K562 (cell line): Measurements from ENCODE around the gene CCDC102B. TPM values are rescaled to one million over a fixed set of nuclear protein-coding genes. Genes with fewer than 3 reads are reported as not detected.

ENCODE experiments used
- ATAC-seq: fragments of 200-7000 bp; cut with Tn5 transposase; 3 replicates; pipeline ENCODE4 v1.9.1; 2020; ENCODE audit warnings: moderate library complexity
- BruUV-seq: library from RNA; stranded (reverse); fragments of 400-500 nt; replicated peaks from 2 replicates; lab custom pipeline; 2021; lab: Mats Ljungman, UMichigan
- CTCF ChIA-PET: fragments of 300-600 bp; formaldehyde crosslinking; extraction: SDS; loops from one replicate; lab custom pipeline; 2021; ENCODE audit warnings: low intra/inter-chr PET ratio; lab: Yijun Ruan, JAX
- POLR2A ChIA-PET: fragments of 300-600, 350-650 bp; sonication (Branson Sonifier 250); formaldehyde crosslinking; extraction: SDS; loops from one replicate; lab custom pipeline; 2021; ENCODE audit warnings: antibody characterized with exemption, inconsistent platforms; lab: Yijun Ruan, JAX
- DNase-seq, 4 experiments: peaks; one replicate each; pipeline versions ENCODE4 v3.0.0 to v3.0.0-alpha.2; 2011 to 2018; ENCODE audit warnings: low spot score in 3 of 4, mixed read lengths in 3 of 4; ENCODE audit errors: extremely low read depth in 1 of 4
- FAIRE-seq: peaks from 2 replicates; lab custom pipeline; 2011; peaks lifted over from hg19 to GRCh38; lab: Jason Lieb, UNC
- H2AFZ ChIP-seq: 2 replicates; pipeline ENCODE4 v1.6.0; 2011; ENCODE audit warnings: low read depth, low read length, control low read depth, inconsistent platforms
- H3K27ac ChIP-seq: fragments of 200-600 bp; 3 replicates; pipeline ENCODE4 v1.8.0; 2011; ENCODE audit warnings: low read depth, mild to moderate bottlenecking, control low read depth, inconsistent platforms, low read length, moderate library complexity, mixed read lengths; ENCODE audit errors: extremely low read depth
- H3K27me3 ChIP-seq, 2 experiments: fragments of 300-600 bp in 1 of 2; 2 replicates in 1 of 2; 3 replicates in 1 of 2; pipeline versions ENCODE4 v1.6.0 to v1.8.0; 2011; ENCODE audit warnings: inconsistent platforms in 2 of 2, low read length in 2 of 2, mild to moderate bottlenecking in 1 of 2, mixed read lengths in 1 of 2, moderate library complexity in 1 of 2; ENCODE audit not compliant: control insufficient read depth in 2 of 2, insufficient read depth in 2 of 2
- H3K36me3 ChIP-seq: fragments of 300-600 bp; 3 replicates; pipeline ENCODE4 v1.8.0; 2011; ENCODE audit warnings: mild to moderate bottlenecking, low read length, inconsistent platforms; ENCODE audit not compliant: control insufficient read depth, insufficient read depth
- H3K4me1 ChIP-seq, 2 experiments: fragments of 200-600 bp in 1 of 2; replicated peaks in 1 of 2; 2 replicates in 1 of 2; 3 replicates in 1 of 2; pipeline versions ENCODE4 v1.5.1 to v1.8.0; 2011; ENCODE audit warnings: inconsistent platforms in 2 of 2, low read length in 2 of 2, mild to moderate bottlenecking in 1 of 2, mixed read lengths in 1 of 2, moderate library complexity in 1 of 2; ENCODE audit not compliant: control insufficient read depth in 2 of 2, insufficient read depth in 2 of 2
- H3K4me2 ChIP-seq: 2 replicates; pipeline ENCODE4 v1.6.1; 2011; ENCODE audit warnings: low read length, control low read depth, inconsistent platforms, mixed read lengths; ENCODE audit not compliant: insufficient read depth
- H3K4me3 ChIP-seq: fragments of 200-600 bp; sonication (generic), shearing (Covaris generic); 2 replicates; pipeline ENCODE4 v1.5.1; 2016; ENCODE audit warnings: control low read depth, inconsistent platforms
- H3K79me2 ChIP-seq: fragments of 200-600 bp; 3 replicates; pipeline ENCODE4 v1.8.0; 2011; ENCODE audit warnings: low read length, inconsistent platforms; ENCODE audit not compliant: control insufficient read depth, insufficient read depth
- H3K9ac ChIP-seq, 2 experiments: 2 replicates each; pipeline versions ENCODE4 v1.6.0 to v1.6.1; 2011; ENCODE audit warnings: low read depth in 2 of 2, low read length in 2 of 2, control low read depth in 1 of 2, inconsistent platforms in 1 of 2, mild to moderate bottlenecking in 1 of 2, mixed read lengths in 1 of 2; ENCODE audit not compliant: insufficient read depth in 1 of 2
- H3K9me1 ChIP-seq: one replicate; pipeline ENCODE4 v1.6.0; 2011; ENCODE audit warnings: inconsistent platforms, mild to moderate bottlenecking, low read length, moderate library complexity; ENCODE audit not compliant: control insufficient read depth, insufficient read depth
- H3K9me3 ChIP-seq: replicated peaks from 2 replicates; pipeline ENCODE4 v1.5.1; 2011; ENCODE audit warnings: low read depth, low read length, inconsistent platforms; ENCODE audit not compliant: control insufficient read depth, insufficient read depth
- H4K20me1 ChIP-seq: replicated peaks from 2 replicates; pipeline ENCODE4 v1.6.1; 2011; ENCODE audit warnings: low read length, inconsistent platforms, mixed read lengths; ENCODE audit not compliant: control insufficient read depth, insufficient read depth
- BACH1 ChIP-seq: fragments of 200-800 bp; sonication (Bioruptor generic); IDR thresholded peaks from 2 replicates; pipeline ENCODE4 v1.6.1; 2016; ENCODE audit warnings: missing genetic modification characterization, missing compliant biosample characterization
- FOSL1 ChIP-seq: fragments of 200-800 bp; sonication (Bioruptor generic); conservative IDR thresholded peaks from 2 replicates; pipeline ENCODE4 v1.6.1; 2016; ENCODE audit warnings: missing genetic modification characterization, missing compliant biosample characterization
- MBD2 ChIP-seq: sonication (generic); IDR thresholded peaks from 2 replicates; pipeline ENCODE4 v1.6.1; 2016; ENCODE audit warnings: low read depth, borderline replicate concordance
- PURB ChIP-seq: sonication (generic); formaldehyde crosslinking; IDR thresholded peaks from 2 replicates; pipeline ENCODE4 v1.9.0; 2021; ENCODE audit warnings: low read depth, mild to moderate bottlenecking, missing genetic modification reagents
- SMAD1 ChIP-seq: fragments of 150-350 bp; IDR thresholded peaks from 2 replicates; pipeline ENCODE4 v1.6.1; 2014; ENCODE audit warnings: low read length, low read depth; ENCODE audit not compliant: partially characterized antibody
- SPI1 ChIP-seq: IDR thresholded peaks from 2 replicates; pipeline ENCODE4 v1.6.1; 2011; ENCODE audit warnings: low read depth, low read length, control low read depth, borderline replicate concordance
- TEAD4 ChIP-seq, 2 experiments: sonication (generic) in 1 of 2; formaldehyde crosslinking in 1 of 2; IDR thresholded peaks; 2 replicates each; pipeline versions ENCODE4 v1.6.1 to v1.8.0; 2012 to 2022; ENCODE audit warnings: borderline replicate concordance in 1 of 2, inconsistent platforms in 1 of 2, low read length in 1 of 2, mild to moderate bottlenecking in 1 of 2, missing genetic modification reagents in 1 of 2
- USF2 ChIP-seq: sonication (generic); formaldehyde crosslinking; IDR thresholded peaks from 2 replicates; pipeline ENCODE4 v1.5.0; 2020; ENCODE audit warnings: missing genetic modification reagents
- ZKSCAN1 ChIP-seq: fragments of 150-350 bp; IDR thresholded peaks from 2 replicates; pipeline ENCODE4 v1.6.1; 2016; ENCODE audit warnings: low read depth, low read length
- ZNF282 ChIP-seq: sonication (generic); formaldehyde crosslinking; IDR thresholded peaks from 2 replicates; pipeline ENCODE4 v1.8.1; 2023; ENCODE audit warnings: missing genetic modification reagents
- WGBS: fragments of 100-300 bp; shearing (Covaris generic); methylation state at CpG from one replicate; pipeline ENCODE4 v1.1.6; 2016; ENCODE audit warnings: low coverage, mixed read lengths; ENCODE audit not compliant: insufficient coverage; ENCODE audit errors: missing lambda C conversion rate; 5-methylcytosine and 5-hydroxymethylcytosine counted together
- in situ Hi-C: fragments of 300-500 bp; cut with MboI; formaldehyde crosslinking; loops from 4 replicates; pipeline ENCODE4 v1.15.0; 2018; ENCODE audit warnings: inconsistent platforms, mixed read lengths
- intact Hi-C: fragments of 100-400 bp; cut with micrococcal nuclease; formaldehyde crosslinking; loops from 2 replicates; pipeline ENCODE4 v1.14.2; 2022
- polyA plus RNA-seq, 8 experiments: library from polyadenylated mRNA; depleted of rRNA in 4 of 8; stranded (reverse) in 5 of 8; unstranded in 3 of 8; fragments of >200 nt; fragmentation: Nextera tagmentation in 2 of 8; fragmentation: Illumina TruSeq in 1 of 8; extraction: Ambion mirVana in 2 of 8; extraction: Trizol in 1 of 8; gene quantifications; 2 replicates each; pipeline versions ENCODE4 v1.2.1 to v1.2.3, GENCODE V29; 2011 to 2014; ENCODE audit warnings: inconsistent platforms in 1 of 8, missing spikeins in 1 of 8
- total RNA-seq, 7 experiments: library from RNA; depleted of rRNA in 6 of 7; stranded (reverse); fragments of >200 nt in 6 of 7; fragmentation: Illumina TruSeq in 2 of 7; extraction: Trizol in 2 of 7; gene quantifications; 2 replicates each; pipeline versions ENCODE4 v1.2.1 to v1.2.3, GENCODE V29; 2011 to 2021; ENCODE audit warnings: low replicate concordance in 1 of 7
- TF ChIP-seq, protein P1 (sequence below): sonication (generic); formaldehyde crosslinking; IDR thresholded peaks from 2 replicates; pipeline ENCODE4 v1.8.1; 2022; ENCODE audit warnings: missing genetic modification reagents
- TF ChIP-seq, protein P2 (sequence below): fragments of 250-450 bp; sonication (Bioruptor Pico); IDR thresholded peaks from 2 replicates; pipeline ENCODE4 v1.8.0; 2021; ENCODE audit warnings: borderline replicate concordance, mild to moderate bottlenecking, moderate library complexity; ENCODE audit not compliant: poor library complexity, severe bottlenecking

CCDC102B gene
- total and polyA plus RNA-seq, 9 of the 15 experiments (the other 6 are each of a cell fraction or from before 2014, with no cell fraction given): 0.18 to 1.5 (median 0.73) TPM

GRCh38 chr18:68960355-68960754, 162.5 kb downstream of the CCDC102B start:
- Histone ChIP-seq H3K4me2 (no peak overlapping the region), H3K9ac (no peak overlapping the region), H3K9me1 (no peaks in the 10 kb centered on the region), H3K27ac (no peak overlapping the region), H3K9me3 (no peaks in the 10 kb centered on the region), H3K36me3 (no peaks in the 10 kb centered on the region), H4K20me1 (no peaks in the 10 kb centered on the region), H2AFZ (no peak overlapping the region), H3K4me3 (no peak overlapping the region), H3K79me2 (no peaks in the 10 kb centered on the region), H3K4me1 (no peaks in the 10 kb centered on the region), H3K27me3 (no peaks in the 10 kb centered on the region)
- ATAC-seq (no peak), DNase-seq (no peak), FAIRE-seq (no peak)
- TF ChIP-seq MBD2: no peak
- no peak for TF ChIP-seq USF2
- in situ Hi-C loops (no loop called here), intact Hi-C loops (no loop called here)
- 0% methylated on average over 3 of the region's 3 CpGs for WGBS
- BruUV-seq: no TSS peak
- CTCF ChIA-PET: no interaction called here
- POLR2A ChIA-PET: no interaction called here

DNA sequence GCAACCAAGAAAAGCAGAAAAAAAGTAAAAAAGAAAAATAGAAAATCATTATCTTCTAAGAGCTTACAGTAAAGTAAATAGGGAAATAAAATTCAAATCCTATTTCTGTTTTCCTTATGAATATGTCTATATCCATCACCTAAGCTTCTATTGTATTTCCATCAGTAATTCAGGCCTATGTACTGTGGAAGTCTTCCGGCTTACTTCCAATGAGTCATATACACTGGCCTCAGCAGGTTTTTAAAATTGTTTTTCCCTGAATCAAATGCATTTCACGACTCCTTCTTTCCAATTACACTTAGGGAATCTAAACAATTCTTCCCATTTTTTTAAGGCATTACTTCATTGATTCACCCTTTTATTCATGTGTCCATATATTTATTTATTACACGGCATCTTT, 164.7 kb downstream of the CCDC102B start:
- H3K9me3 ChIP-seq: no peaks in the 10 kb centered on the region
- no peak for ATAC-seq
- POLR2A ChIA-PET: no interaction called here
- H3K27me3 ChIP-seq: no peaks in the 10 kb centered on the region
- no peaks in the 10 kb centered on the region for H3K36me3 ChIP-seq
- no peak for FAIRE-seq
- in situ Hi-C loops: no loop called here
- H3K4me3 ChIP-seq: no peak overlapping the region
- no peak overlapping the region for H3K27ac ChIP-seq
- intact Hi-C loops: no loop called here
- 2% methylated on average over 3 of the region's 3 CpGs for WGBS
- H3K4me2 ChIP-seq: no peak overlapping the region
- H4K20me1 ChIP-seq: no peaks in the 10 kb centered on the region
- no peak overlapping the region for H2AFZ ChIP-seq
- no peak overlapping the region for H3K9ac ChIP-seq
- CTCF ChIA-PET: no interaction called here
- H3K79me2 ChIP-seq: no peaks in the 10 kb centered on the region
- no peaks in the 10 kb centered on the region for H3K9me1 ChIP-seq
- no TSS peak for BruUV-seq
- no peaks in the 10 kb centered on the region for H3K4me1 ChIP-seq
- DNase-seq: no peak
- TF ChIP-seq TEAD4 (IDR thresholded peaks at IDR 0.05; ENCODE audit: low read length): no peak
- TF ChIP-seq TEAD4 (CRISPR knock-in tag; IDR thresholded peaks at IDR 0.05; ENCODE audit: borderline replicate concordance): no peak
- no peak for TF ChIP-seq BACH1 (tag)
- TF ChIP-seq PURB (CRISPR knock-in tag): no peak
- TF ChIP-seq ZNF282: no peak
- TF ChIP-seq ZKSCAN1: no peak
- TF ChIP-seq, protein P1, sequence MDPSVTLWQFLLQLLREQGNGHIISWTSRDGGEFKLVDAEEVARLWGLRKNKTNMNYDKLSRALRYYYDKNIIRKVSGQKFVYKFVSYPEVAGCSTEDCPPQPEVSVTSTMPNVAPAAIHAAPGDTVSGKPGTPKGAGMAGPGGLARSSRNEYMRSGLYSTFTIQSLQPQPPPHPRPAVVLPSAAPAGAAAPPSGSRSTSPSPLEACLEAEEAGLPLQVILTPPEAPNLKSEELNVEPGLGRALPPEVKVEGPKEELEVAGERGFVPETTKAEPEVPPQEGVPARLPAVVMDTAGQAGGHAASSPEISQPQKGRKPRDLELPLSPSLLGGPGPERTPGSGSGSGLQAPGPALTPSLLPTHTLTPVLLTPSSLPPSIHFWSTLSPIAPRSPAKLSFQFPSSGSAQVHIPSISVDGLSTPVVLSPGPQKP (CRISPR knock-in tag): no peak
- TF ChIP-seq, protein P2, sequence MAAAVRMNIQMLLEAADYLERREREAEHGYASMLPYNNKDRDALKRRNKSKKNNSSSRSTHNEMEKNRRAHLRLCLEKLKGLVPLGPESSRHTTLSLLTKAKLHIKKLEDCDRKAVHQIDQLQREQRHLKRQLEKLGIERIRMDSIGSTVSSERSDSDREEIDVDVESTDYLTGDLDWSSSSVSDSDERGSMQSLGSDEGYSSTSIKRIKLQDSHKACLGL: no peak
- TF ChIP-seq SPI1: no peak
- TF ChIP-seq SMAD1: no peak
- TF ChIP-seq FOSL1 (tag): no peak
